Measurements from ENCODE around the gene FRAT1.

Gene FRAT1

GRCh38 chr10:97365761-97366351 is 46.8 kb downstream of the FRAT1 start:
- DNase-seq (ENCODE audit: low read depth), result no peak

GRCh38 chr10:97366572-97366971 is 47.5 kb downstream of the FRAT1 start:
- no peak for DNase-seq (ENCODE audit: low read depth)

GRCh38 chr10:97367126-97367649 is 48.1 kb downstream of the FRAT1 start:
- DNase-seq (ENCODE audit: low read depth), result no peak
